ENCODE data around the gene TIMM44.

- TF ChIP-seq CTCF (IDR thresholded peaks at IDR 0.05 in 8 of 11, conservative IDR thresholded peaks at IDR 0.05 in 3 of 11) (no peak), POLR2AphosphoS5 (IDR thresholded peaks at IDR 0.05) (no peak), POLR2A (IDR thresholded peaks at IDR 0.05) (no peak)
Observed at GRCh38 chr19:7947939-7948338, 4.5 kb upstream of the TIMM44 start.
